ENCODE measurements around the gene PAQR4.

The PAQR4 gene

DNA sequence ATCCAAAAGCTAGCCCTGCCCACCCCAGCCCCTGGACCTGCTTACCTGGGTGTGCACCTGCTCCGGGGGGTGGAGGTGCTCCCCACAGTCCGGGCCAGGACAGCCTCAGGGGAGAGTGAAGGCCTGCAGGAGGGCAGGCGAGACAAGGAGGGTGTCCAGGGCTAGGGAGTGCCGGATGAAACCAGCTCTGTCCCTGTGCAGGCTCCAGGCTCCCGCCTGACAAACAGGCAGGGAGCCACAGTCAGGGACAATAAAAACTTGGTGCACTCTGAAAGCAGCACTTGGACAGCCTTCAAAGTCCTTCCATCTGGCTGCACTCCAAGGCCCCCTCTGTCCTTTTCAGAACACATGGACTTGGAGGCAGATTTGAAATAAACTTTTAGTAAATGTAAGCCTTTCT lies 3.9 kb downstream of the PAQR4 start:
- no CpG with 5 or more reads among the region's 5 CpGs for WGBS (ENCODE audit: extremely low coverage, insufficient coverage, low lambda C conversion rate)
- Histone ChIP-seq H3K4ac (ENCODE audit: low read depth, low read length) (no peak overlapping the region), H3K18ac (ENCODE audit: low read length) (no peak overlapping the region), H2BK5ac (ENCODE audit: low read length) (no peak overlapping the region), H3K4me3 (ENCODE audit: low read length) (no peak overlapping the region), H3K36me3 (ENCODE audit: control insufficient read depth, insufficient read depth, low read length) (peaks cover 10% of the 10 kb centered on the region), H3K79me1 (ENCODE audit: low read length) (peaks cover 7% of the 10 kb centered on the region), H2BK120ac (ENCODE audit: low read depth, low read length) (no peak overlapping the region), H3K27ac (ENCODE audit: low read depth, low read length) (no peak overlapping the region), H2AK5ac (ENCODE audit: low read length) (no peak overlapping the region), H4K8ac (ENCODE audit: low read depth, low read length) (no peak overlapping the region), H3K9ac (ENCODE audit: low read length) (no peak overlapping the region), H3K4me1 (ENCODE audit: control insufficient read depth, low read depth, low read length) (no peaks in the 10 kb centered on the region), H2BK15ac (replicated peaks; ENCODE audit: low read depth) (no peak overlapping the region), H3K79me2 (ENCODE audit: control insufficient read depth, insufficient read depth, low read length) (peaks cover 6% of the 10 kb centered on the region), H3K27me3 (ENCODE audit: insufficient read depth, low read length, poor library complexity) (no peaks in the 10 kb centered on the region), H4K5ac (ENCODE audit: low read length) (no peak overlapping the region), H3K56ac (ENCODE audit: low read length) (no peak overlapping the region), H3K4me2 (ENCODE audit: low read length) (no peak overlapping the region), H3K23ac (ENCODE audit: low read length) (no peak overlapping the region)
- DNase-seq, result no peak

DNA sequence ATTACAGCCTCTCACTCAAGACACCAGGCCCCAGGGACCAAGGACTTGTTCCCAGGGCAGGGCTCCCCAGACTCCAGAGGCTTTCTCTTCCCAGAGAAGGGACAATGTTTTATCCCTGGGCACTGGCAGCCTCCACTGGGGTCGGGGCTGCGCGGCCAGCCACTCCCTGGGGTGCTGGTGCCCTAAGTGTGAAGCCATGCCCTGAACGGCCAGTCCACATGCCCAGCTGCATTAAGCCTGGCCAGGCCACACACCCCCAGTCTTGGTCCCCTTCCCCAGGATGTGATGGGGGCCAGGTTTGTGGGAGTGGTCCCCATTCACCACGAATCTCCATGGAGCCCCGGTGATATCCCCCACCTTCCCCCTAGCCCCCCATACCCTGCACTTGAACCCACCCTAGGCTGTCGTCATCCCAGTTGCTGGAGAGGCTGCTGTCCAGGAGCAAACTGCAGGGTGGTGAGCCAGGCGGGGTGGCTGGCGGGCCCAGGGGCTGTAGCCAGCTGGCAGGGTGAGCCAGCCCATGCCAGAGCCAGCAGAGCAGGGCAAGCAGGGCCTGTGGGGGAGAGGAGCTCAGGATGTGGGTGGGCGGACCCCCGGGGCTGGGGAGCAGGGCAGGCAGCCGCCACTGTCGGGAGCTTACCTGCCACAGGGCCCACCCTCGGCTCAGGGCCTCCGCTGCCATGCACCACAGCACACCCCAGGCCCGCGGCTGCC lies 4.6 kb downstream of the PAQR4 start:
- H3K79me2 ChIP-seq (ENCODE audit: control insufficient read depth, insufficient read depth, low read length), result peaks cover 8% of the 10 kb centered on the region
- no peak overlapping the region for H2AK5ac ChIP-seq (ENCODE audit: low read length)
- no peak overlapping the region for H3K4me3 ChIP-seq (ENCODE audit: low read length)
- H3K23ac ChIP-seq (ENCODE audit: low read length), result no peak overlapping the region
- H3K56ac ChIP-seq (ENCODE audit: low read length), result no peak overlapping the region
- no peak overlapping the region for H2BK15ac ChIP-seq (replicated peaks; ENCODE audit: low read depth)
- no peak overlapping the region for H3K18ac ChIP-seq (ENCODE audit: low read length)
- no CpG with 5 or more reads among the region's 17 CpGs for WGBS (ENCODE audit: extremely low coverage, insufficient coverage, low lambda C conversion rate)
- H3K4me2 ChIP-seq (ENCODE audit: low read length), result no peak overlapping the region
- no peak for DNase-seq
- H3K79me1 ChIP-seq (ENCODE audit: low read length), result peaks cover 9% of the 10 kb centered on the region
- H3K27ac ChIP-seq (ENCODE audit: low read depth, low read length), result no peak overlapping the region
- H3K9ac ChIP-seq (ENCODE audit: low read length), result no peak overlapping the region
- H3K36me3 ChIP-seq (ENCODE audit: control insufficient read depth, insufficient read depth, low read length), result peaks cover 10% of the 10 kb centered on the region
- H3K27me3 ChIP-seq (ENCODE audit: insufficient read depth, low read length, poor library complexity), result no peaks in the 10 kb centered on the region
- H4K5ac ChIP-seq (ENCODE audit: low read length), result no peak overlapping the region
- no peak overlapping the region for H2BK120ac ChIP-seq (ENCODE audit: low read depth, low read length)
- H3K4ac ChIP-seq (ENCODE audit: low read depth, low read length), result no peak overlapping the region
- H2BK5ac ChIP-seq (ENCODE audit: low read length), result no peak overlapping the region
- H4K8ac ChIP-seq (ENCODE audit: low read depth, low read length), result no peak overlapping the region
- no peaks in the 10 kb centered on the region for H3K4me1 ChIP-seq (ENCODE audit: control insufficient read depth, low read depth, low read length)

DNA sequence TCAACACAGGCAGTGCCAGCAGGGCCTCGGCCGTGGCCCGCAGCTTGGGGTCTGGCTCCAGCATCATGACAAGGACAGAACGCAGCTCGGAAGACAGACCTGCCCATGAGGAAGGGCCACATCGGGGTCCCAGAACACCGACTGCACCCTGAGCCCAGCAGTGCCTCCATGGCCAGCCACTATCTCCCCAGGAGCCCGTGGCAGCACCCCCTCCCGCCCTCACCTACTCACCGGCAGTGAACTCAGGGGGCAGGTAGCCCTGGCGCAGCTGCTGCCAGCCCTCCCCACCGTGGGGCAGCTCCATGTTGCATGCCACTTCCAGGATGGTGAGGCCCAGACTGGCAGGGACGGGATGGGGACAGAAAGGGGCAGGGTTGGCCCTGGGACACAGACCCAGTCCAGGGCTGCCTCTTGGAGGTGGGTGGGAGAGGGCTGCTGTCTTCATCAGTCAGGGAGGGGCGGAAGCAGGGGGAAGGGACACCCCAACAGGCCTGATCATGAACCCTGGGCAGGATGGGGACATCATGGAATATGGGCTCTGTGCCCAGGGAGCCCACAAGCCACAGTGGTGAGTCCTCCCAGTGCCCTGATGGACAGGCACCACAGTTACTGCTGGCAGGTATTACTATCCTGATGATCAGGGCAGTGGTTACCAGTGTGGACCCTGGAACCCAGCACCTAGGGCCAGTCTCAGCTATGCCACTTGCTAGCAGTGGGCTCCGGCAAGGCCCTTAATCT lies 5.3 kb downstream of the PAQR4 start:
- no peak overlapping the region for H2BK5ac ChIP-seq (ENCODE audit: low read length)
- H3K4me3 ChIP-seq (ENCODE audit: low read length), result no peak overlapping the region
- peaks cover 12% of the 10 kb centered on the region for H3K79me1 ChIP-seq (ENCODE audit: low read length)
- H4K8ac ChIP-seq (ENCODE audit: low read depth, low read length), result no peak overlapping the region
- H3K56ac ChIP-seq (ENCODE audit: low read length), result no peak overlapping the region
- H3K23ac ChIP-seq (ENCODE audit: low read length), result no peak overlapping the region
- no peak overlapping the region for H2BK15ac ChIP-seq (replicated peaks; ENCODE audit: low read depth)
- no peak overlapping the region for H2AK5ac ChIP-seq (ENCODE audit: low read length)
- WGBS (ENCODE audit: extremely low coverage, insufficient coverage, low lambda C conversion rate), result no CpG with 5 or more reads among the region's 15 CpGs
- H3K4ac ChIP-seq (ENCODE audit: low read depth, low read length), result no peak overlapping the region
- H3K9ac ChIP-seq (ENCODE audit: low read length), result no peak overlapping the region
- H3K4me2 ChIP-seq (ENCODE audit: low read length), result no peak overlapping the region
- H3K27ac ChIP-seq (ENCODE audit: low read depth, low read length), result no peak overlapping the region
- peaks cover 11% of the 10 kb centered on the region for H3K79me2 ChIP-seq (ENCODE audit: control insufficient read depth, insufficient read depth, low read length)
- H2BK120ac ChIP-seq (ENCODE audit: low read depth, low read length), result no peak overlapping the region
- no peak overlapping the region for H3K18ac ChIP-seq (ENCODE audit: low read length)
- no peak for DNase-seq
- peaks cover 10% of the 10 kb centered on the region for H3K36me3 ChIP-seq (ENCODE audit: control insufficient read depth, insufficient read depth, low read length)
- H3K27me3 ChIP-seq (ENCODE audit: insufficient read depth, low read length, poor library complexity), result no peaks in the 10 kb centered on the region
- no peak overlapping the region for H4K5ac ChIP-seq (ENCODE audit: low read length)
- no peaks in the 10 kb centered on the region for H3K4me1 ChIP-seq (ENCODE audit: control insufficient read depth, low read depth, low read length)

DNA sequence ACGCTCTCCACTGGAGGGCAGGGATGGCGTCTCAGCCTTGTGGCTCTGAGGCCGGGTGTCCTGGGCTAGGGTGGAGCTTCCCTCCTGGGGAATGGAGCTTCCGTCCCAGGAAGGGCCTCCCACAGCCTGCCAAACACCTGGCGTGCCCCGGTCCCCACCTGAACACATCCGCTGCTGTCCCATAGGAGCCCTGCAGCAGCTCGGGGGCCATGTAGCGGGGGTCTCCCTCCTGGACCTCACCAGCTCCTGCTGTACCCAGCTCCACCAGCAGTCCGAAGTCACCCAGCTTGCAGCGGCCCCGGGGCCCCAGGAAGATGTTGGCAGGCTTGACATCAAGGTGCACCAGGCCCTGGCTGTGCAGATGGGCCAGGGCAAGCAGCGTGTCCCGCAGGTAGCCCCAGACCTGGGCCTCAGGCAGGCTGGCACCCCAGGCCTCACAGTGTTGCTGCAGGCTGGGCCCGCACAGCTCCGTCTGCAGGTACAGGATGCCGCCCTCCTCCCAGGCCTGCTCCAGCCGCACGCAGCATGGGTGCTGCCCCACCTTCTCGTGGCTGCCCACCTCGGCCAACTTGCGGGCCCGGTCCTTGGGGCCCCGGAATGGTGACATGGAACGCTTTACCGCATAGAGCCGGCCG lies 6.1 kb downstream of the PAQR4 start:
- no peak overlapping the region for H3K18ac ChIP-seq (ENCODE audit: low read length)
- no peak overlapping the region for H3K23ac ChIP-seq (ENCODE audit: low read length)
- H4K5ac ChIP-seq (ENCODE audit: low read length), result no peak overlapping the region
- no peak overlapping the region for H4K8ac ChIP-seq (ENCODE audit: low read depth, low read length)
- H3K79me2 ChIP-seq (ENCODE audit: control insufficient read depth, insufficient read depth, low read length), result peaks cover 15% of the 10 kb centered on the region
- H3K56ac ChIP-seq (ENCODE audit: low read length), result no peak overlapping the region
- no peak overlapping the region for H3K4me3 ChIP-seq (ENCODE audit: low read length)
- H2AK5ac ChIP-seq (ENCODE audit: low read length), result no peak overlapping the region
- H2BK15ac ChIP-seq (replicated peaks; ENCODE audit: low read depth), result no peak overlapping the region
- peaks cover 15% of the 10 kb centered on the region for H3K79me1 ChIP-seq (ENCODE audit: low read length)
- H2BK5ac ChIP-seq (ENCODE audit: low read length), result no peak overlapping the region
- H3K4ac ChIP-seq (ENCODE audit: low read depth, low read length), result no peak overlapping the region
- no peak overlapping the region for H3K4me2 ChIP-seq (ENCODE audit: low read length)
- WGBS (ENCODE audit: extremely low coverage, insufficient coverage, low lambda C conversion rate), result no CpG with 5 or more reads among the region's 28 CpGs
- H3K27me3 ChIP-seq (ENCODE audit: insufficient read depth, low read length, poor library complexity), result no peaks in the 10 kb centered on the region
- no peak for DNase-seq
- no peaks in the 10 kb centered on the region for H3K4me1 ChIP-seq (ENCODE audit: control insufficient read depth, low read depth, low read length)
- H3K36me3 ChIP-seq (ENCODE audit: control insufficient read depth, insufficient read depth, low read length), result peaks cover 10% of the 10 kb centered on the region
- no peak overlapping the region for H3K27ac ChIP-seq (ENCODE audit: low read depth, low read length)
- H2BK120ac ChIP-seq (ENCODE audit: low read depth, low read length), result no peak overlapping the region
- H3K9ac ChIP-seq (ENCODE audit: low read length), result no peak overlapping the region

DNA sequence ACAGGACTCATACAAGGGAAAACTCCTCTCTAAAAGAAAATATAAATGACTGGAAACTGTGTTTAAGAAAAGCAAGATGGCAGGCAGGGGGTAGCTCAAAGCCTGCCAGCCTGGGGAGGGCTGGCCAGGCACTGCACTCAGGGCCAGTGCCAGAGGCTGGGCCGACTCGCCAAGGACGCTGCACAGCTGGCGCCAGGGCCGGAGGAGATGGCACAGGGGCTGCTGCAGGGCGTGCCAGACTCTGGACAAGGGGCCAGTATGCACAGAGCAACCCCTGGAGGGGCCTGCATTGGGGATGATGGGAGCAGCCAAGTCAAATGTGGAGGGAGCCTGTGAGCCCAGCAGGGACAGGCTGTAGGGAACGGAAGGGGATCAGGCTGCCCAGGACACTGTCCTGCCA lies 7.1 kb downstream of the PAQR4 start:
- no peak overlapping the region for H3K4ac ChIP-seq (ENCODE audit: low read depth, low read length)
- no CpG with 5 or more reads among the region's 7 CpGs for WGBS (ENCODE audit: extremely low coverage, insufficient coverage, low lambda C conversion rate)
- H3K4me1 ChIP-seq (ENCODE audit: control insufficient read depth, low read depth, low read length), result no peaks in the 10 kb centered on the region
- no peak overlapping the region for H2BK120ac ChIP-seq (ENCODE audit: low read depth, low read length)
- H3K27ac ChIP-seq (ENCODE audit: low read depth, low read length), result no peak overlapping the region
- H2AK5ac ChIP-seq (ENCODE audit: low read length), result no peak overlapping the region
- H3K27me3 ChIP-seq (ENCODE audit: insufficient read depth, low read length, poor library complexity), result no peaks in the 10 kb centered on the region
- no peak overlapping the region for H3K23ac ChIP-seq (ENCODE audit: low read length)
- no peak overlapping the region for H4K5ac ChIP-seq (ENCODE audit: low read length)
- no peak overlapping the region for H3K18ac ChIP-seq (ENCODE audit: low read length)
- no peak for DNase-seq
- H2BK5ac ChIP-seq (ENCODE audit: low read length), result no peak overlapping the region
- H3K9ac ChIP-seq (ENCODE audit: low read length), result no peak overlapping the region
- no peak overlapping the region for H3K4me2 ChIP-seq (ENCODE audit: low read length)
- H4K8ac ChIP-seq (ENCODE audit: low read depth, low read length), result no peak overlapping the region
- peaks cover 11% of the 10 kb centered on the region for H3K79me2 ChIP-seq (ENCODE audit: control insufficient read depth, insufficient read depth, low read length)
- H3K56ac ChIP-seq (ENCODE audit: low read length), result no peak overlapping the region
- peaks cover 10% of the 10 kb centered on the region for H3K36me3 ChIP-seq (ENCODE audit: control insufficient read depth, insufficient read depth, low read length)
- no peak overlapping the region for H2BK15ac ChIP-seq (replicated peaks; ENCODE audit: low read depth)
- no peak overlapping the region for H3K4me3 ChIP-seq (ENCODE audit: low read length)
- peaks cover 11% of the 10 kb centered on the region for H3K79me1 ChIP-seq (ENCODE audit: low read length)

Data from mesendoderm (in vitro differentiated cells).